ENCODE measurements around the gene CTIF.

Gene CTIF

GRCh38 chr18:48787203-48788151 is 248.6 kb downstream of the CTIF start:
- no peak for DNase-seq (ENCODE audit: low read depth in 2 of 2)

- DNase-seq (ENCODE audit: low read depth in 2 of 2) = no peak
These were observed 249.5 kb downstream of the CTIF start for GRCh38 chr18:48788373-48788772.

- no peak for DNase-seq (ENCODE audit: low read depth in 2 of 2)
These were observed 250.5 kb downstream of the CTIF start for GRCh38 chr18:48789259-48789812.

GRCh38 chr18:48790226-48790863 is 251.5 kb downstream of the CTIF start:
- DNase-seq (ENCODE audit: low read depth in 2 of 2) = no peak

- no peak for DNase-seq (ENCODE audit: low read depth in 2 of 2)
These were observed 252.2 kb downstream of the CTIF start for GRCh38 chr18:48790869-48791635.

GRCh38 chr18:48791636-48792105 is 252.8 kb downstream of the CTIF start:
- DNase-seq (ENCODE audit: low read depth in 2 of 2) = no peak

GRCh38 chr18:48792141-48792540 is 253.3 kb downstream of the CTIF start:
- DNase-seq (ENCODE audit: low read depth in 2 of 2) = no peak

- no peak for DNase-seq (ENCODE audit: low read depth in 2 of 2)
These were observed 254.0 kb downstream of the CTIF start for GRCh38 chr18:48792611-48793380.

- DNase-seq (ENCODE audit: low read depth in 2 of 2) = no peak
These were observed 255.6 kb downstream of the CTIF start for GRCh38 chr18:48794251-48794970.

GRCh38 chr18:48795696-48796095 is 256.9 kb downstream of the CTIF start:
- no peak for DNase-seq (ENCODE audit: low read depth in 2 of 2)

- DNase-seq (ENCODE audit: low read depth in 2 of 2) = no peak
These were observed 257.8 kb downstream of the CTIF start for GRCh38 chr18:48796491-48797205.

- no peak for DNase-seq (ENCODE audit: low read depth in 2 of 2)
These were observed 259.0 kb downstream of the CTIF start for GRCh38 chr18:48797841-48798255.

GRCh38 chr18:48798334-48799245 is 259.8 kb downstream of the CTIF start:
- no peak for DNase-seq (ENCODE audit: low read depth in 2 of 2)

- no peak for DNase-seq (ENCODE audit: low read depth in 2 of 2)
These were observed 261.0 kb downstream of the CTIF start for GRCh38 chr18:48799724-48800315.

GRCh38 chr18:48800466-48800865 is 261.6 kb downstream of the CTIF start:
- DNase-seq (ENCODE audit: low read depth in 2 of 2) = no peak

GRCh38 chr18:48800876-48801727 is 262.3 kb downstream of the CTIF start:
- DNase-seq (ENCODE audit: low read depth in 2 of 2) = no peak
